SK-N-SH (cell line): ENCODE measurements around the gene ARFGAP1. TPM values are rescaled to one million over a fixed set of nuclear protein-coding genes. Genes with fewer than 3 reads are reported as not detected.
A peak's percentile ranks its signal among the peaks of the same experiment; 100 is the strongest.
"Not testable (repeated sequence)": the region's sequence is repeated elsewhere in the genome, so short reads cannot be mapped to it uniquely, and the experiment has no call there.

Experiments
- CTCF ChIA-PET: fragments of 300-600, 350-600 bp; formaldehyde crosslinking; extraction: SDS; loops from one replicate; lab custom pipeline; 2021; lab: Yijun Ruan, JAX
- POLR2A ChIA-PET: fragments of 350-600 bp; sonication (Branson Sonifier 250); formaldehyde crosslinking; extraction: SDS; loops from one replicate; lab custom pipeline; 2020; ENCODE audit warnings: antibody characterized with exemption, inconsistent platforms; lab: Yijun Ruan, JAX
- DNase-seq: peaks from one replicate; pipeline ENCODE4 v3.0.0; 2012
- H2AFZ ChIP-seq: fragments of 200-600 bp; sonication (generic); 2 replicates; pipeline ENCODE4 v1.8.1; 2016; ENCODE audit warnings: antibody characterized with exemption, mild to moderate bottlenecking, low read depth
- H3F3A ChIP-seq: fragments of 200-600 bp; sonication (generic); replicated peaks from 2 replicates; pipeline ENCODE3; 2016; ENCODE audit warnings: antibody characterized with exemption, mild to moderate bottlenecking; ENCODE audit not compliant: insufficient read depth
- H3K27ac ChIP-seq, 2 experiments: fragments of 200-500 bp in 1 of 2; fragments of 200-600 bp in 1 of 2; sonication (Bioruptor generic) in 1 of 2; sonication (generic), shearing (Covaris generic) in 1 of 2; 2 replicates each; pipeline versions ENCODE4 v1.5.1 to v1.6.1; 2014 to 2016; ENCODE audit warnings: low read depth in 2 of 2, inconsistent platforms in 1 of 2, low read length in 1 of 2, mild to moderate bottlenecking in 1 of 2, mixed read lengths in 1 of 2
- H3K27me3 ChIP-seq: fragments of 200-600 bp; sonication (generic), shearing (Covaris generic); 2 replicates; pipeline ENCODE4 v1.6.1; 2016; ENCODE audit warnings: mixed run types; ENCODE audit not compliant: insufficient read depth
- H3K36me3 ChIP-seq, 2 experiments: fragments of 200-500 bp in 1 of 2; fragments of 200-600 bp in 1 of 2; sonication (Bioruptor generic) in 1 of 2; sonication (generic) in 1 of 2; replicated peaks in 1 of 2; 2 replicates each; pipeline versions ENCODE3 to v1.5.1; 2014 to 2016; ENCODE audit warnings: low read length in 1 of 2, mild to moderate bottlenecking in 1 of 2; ENCODE audit not compliant: insufficient read depth in 2 of 2, control insufficient read depth in 1 of 2
- H3K4me1 ChIP-seq, 2 experiments: fragments of 200-500 bp in 1 of 2; fragments of 200-600 bp in 1 of 2; sonication (Bioruptor generic) in 1 of 2; sonication (generic), shearing (Covaris generic) in 1 of 2; 2 replicates each; pipeline versions ENCODE4 v1.5.1 to v1.6.1; 2014 to 2016; ENCODE audit warnings: low read depth in 1 of 2, low read length in 1 of 2, mixed run types in 1 of 2; ENCODE audit not compliant: insufficient read depth in 2 of 2, control insufficient read depth in 1 of 2
- H3K4me2 ChIP-seq: fragments of 200-600 bp; sonication (generic), shearing (Covaris generic); 2 replicates; pipeline ENCODE4 v1.6.1; 2017; ENCODE audit warnings: mixed run types
- H3K4me3 ChIP-seq, 2 experiments: fragments of 200-500 bp in 1 of 2; fragments of 200-600 bp in 1 of 2; sonication (Bioruptor generic) in 1 of 2; sonication (generic), shearing (Covaris generic) in 1 of 2; 2 replicates each; pipeline versions ENCODE4 v1.5.1 to v1.8.1; 2014 to 2016; ENCODE audit warnings: low read depth in 2 of 2, inconsistent platforms in 1 of 2, low read length in 1 of 2, mild to moderate bottlenecking in 1 of 2, mixed read lengths in 1 of 2, moderate library complexity in 1 of 2
- H3K79me2 ChIP-seq: fragments of 200-600 bp; sonication (generic); 2 replicates; pipeline ENCODE4 v1.8.1; 2017; ENCODE audit warnings: mild to moderate bottlenecking; ENCODE audit not compliant: insufficient read depth
- H3K9ac ChIP-seq: fragments of 200-600 bp; sonication (generic); 2 replicates; pipeline ENCODE4 v1.6.1; 2017; ENCODE audit warnings: mixed run types
- H3K9me2 ChIP-seq: fragments of 200-600 bp; sonication (generic); 2 replicates; pipeline ENCODE4 v1.6.1; 2017; ENCODE audit warnings: mixed run types
- H3K9me3 ChIP-seq: fragments of 200-600 bp; sonication (generic); 2 replicates; pipeline ENCODE4 v1.6.1; 2017; ENCODE audit warnings: mixed run types, mild to moderate bottlenecking, moderate library complexity
- H4K20me1 ChIP-seq: fragments of 200-600 bp; sonication (generic); 2 replicates; pipeline ENCODE4 v1.6.1; 2017; ENCODE audit warnings: mild to moderate bottlenecking, mixed run types; ENCODE audit not compliant: insufficient read depth
- CHD2 ChIP-seq: fragments of 150-350 bp; IDR thresholded peaks from 2 replicates; pipeline ENCODE4 v1.6.1; 2018; ENCODE audit warnings: low read length; ENCODE audit not compliant: partially characterized antibody
- FOXM1 ChIP-seq: IDR thresholded peaks from 2 replicates; pipeline ENCODE4 v1.4.0; 2012; ENCODE audit warnings: low read depth, mild to moderate bottlenecking
- GABPA ChIP-seq: IDR thresholded peaks from 2 replicates; pipeline ENCODE4 v1.4.0; 2012; ENCODE audit warnings: low read depth, mild to moderate bottlenecking
- IRF3 ChIP-seq: fragments of 150-350 bp; IDR thresholded peaks from 2 replicates; pipeline ENCODE4 v1.6.1; 2016; ENCODE audit warnings: mild to moderate bottlenecking, low read depth, low read length
- MEF2A ChIP-seq: IDR thresholded peaks from 2 replicates; pipeline ENCODE4 v1.4.0; 2012; ENCODE audit warnings: low read depth, borderline replicate concordance
- PBX3 ChIP-seq: IDR thresholded peaks from 2 replicates; pipeline ENCODE4; 2012
- POLR2AphosphoS5 ChIP-seq: IDR thresholded peaks from 2 replicates; pipeline ENCODE4 v1.6.1; 2012; ENCODE audit warnings: low read depth, low read length
- SMC3 ChIP-seq: IDR thresholded peaks from 2 replicates; pipeline ENCODE4 v1.6.1; 2012; ENCODE audit warnings: low read depth, low read length, improper control_type of control experiment
- USF2 ChIP-seq: fragments of 150-350 bp; IDR thresholded peaks from 2 replicates; pipeline ENCODE4 v1.6.1; 2017; ENCODE audit warnings: antibody characterized with exemption, low read length, low read depth, borderline replicate concordance
- YY1 ChIP-seq: IDR thresholded peaks from 2 replicates; pipeline ENCODE4 v1.4.0; 2012; ENCODE audit warnings: low read depth, mild to moderate bottlenecking
- WGBS: methylation state at CpG from one replicate; pipeline ENCODE4 v1.1.6; 2017; ENCODE audit warnings: low lambda C conversion rate; 5-methylcytosine and 5-hydroxymethylcytosine counted together
- polyA plus RNA-seq, 3 experiments: library from polyadenylated mRNA; depleted of rRNA; stranded (reverse); fragments of >200 nt; gene quantifications; 2 replicates each; pipeline ENCODE4 v1.2.3, GENCODE V29; 2012

The ARFGAP1 gene
- polyA plus RNA-seq, 1 of the 3 experiments (the other 2 are of a cell fraction) = 72.7 TPM

- WGBS = 65% methylated on average over 8 of the region's 8 CpGs
- Histone ChIP-seq H3F3A (no peaks in the 10 kb centered on the region), H3K4me3 (no peak overlapping the region), H3K27ac (no peak overlapping the region), H3K27me3 (no peaks in the 10 kb centered on the region), H4K20me1 (no peaks in the 10 kb centered on the region), H3K4me1 (peaks cover 0 to 3% of the 10 kb centered on the region in 2 experiments; a peak in 1 of 4 replicates), H3K79me2 (no peaks in the 10 kb centered on the region), H3K9me3 (no peaks in the 10 kb centered on the region), H3K36me3 (no peaks in the 10 kb centered on the region), H2AFZ (no peak overlapping the region), H3K9ac (no peak overlapping the region), H3K9me2 (no peaks in the 10 kb centered on the region), H3K4me2 (no peak overlapping the region)
- TF ChIP-seq IRF3 = no peak
- TF ChIP-seq CHD2 = no peak
- TF ChIP-seq GABPA = no peak
- TF ChIP-seq MEF2A = no peak
- CTCF ChIA-PET = interaction anchor here (1.0 to 4.9 kb wide), 4 partner anchors 25 to 152 kb away, joined by 3 to 29 read pairs (median 12); no protein-coding TSS in a partner anchor
- DNase-seq = no peak
- POLR2A ChIA-PET = no interaction called here
These were observed 61.7 kb downstream of the ARFGAP1 start for GRCh38 chr20:63334356-63334755.

- 68% methylated on average over 7 of the region's 9 CpGs for WGBS
- not testable (repeated sequence) for DNase-seq, H3K27ac ChIP-seq, H3K9ac ChIP-seq, H2AFZ ChIP-seq, H3K9me2 ChIP-seq, H3K4me1 ChIP-seq, H3K27me3 ChIP-seq, H3K9me3 ChIP-seq, H3K4me2 ChIP-seq
- CTCF ChIA-PET = interaction anchor here (1.7 to 4.9 kb wide), 3 partner anchors 26 to 112 kb away, joined by 4 to 29 read pairs (median 20); no protein-coding TSS in a partner anchor
- TF ChIP-seq YY1 = peak; percentile 45; the same call in 1 of the 2 replicates
- TF ChIP-seq, all 33 proteins: peak for 1; not testable (repeated sequence) for 32
- H3F3A ChIP-seq, H3K36me3 ChIP-seq, H3K4me3 ChIP-seq, H3K79me2 ChIP-seq, POLR2A ChIA-PET, H4K20me1 ChIP-seq: not testable (repeated sequence)
These were observed 62.4 kb downstream of the ARFGAP1 start for GRCh38 chr20:63335060-63335459.

GRCh38 chr20:63335711-63336110 is 63.1 kb downstream of the ARFGAP1 start:
- TF ChIP-seq SMC3 = no peak
- TF ChIP-seq FOXM1 = no peak
- no peak for TF ChIP-seq POLR2AphosphoS5
- TF ChIP-seq USF2 = no peak
- TF ChIP-seq PBX3 = no peak
- H4K20me1 ChIP-seq = no peaks in the 10 kb centered on the region
- ChIA-PET CTCF (interaction anchor here (4.9 kb wide), 1 partner anchor 26 kb away, joined by 29 read pairs; no protein-coding TSS in a partner anchor), POLR2A (no interaction called here)
- H3K4me3 ChIP-seq = no peak overlapping the region
- no peak overlapping the region for H3K27ac ChIP-seq
- no peaks in the 10 kb centered on the region for H3F3A ChIP-seq
- H3K9me2 ChIP-seq = no peaks in the 10 kb centered on the region
- no peak overlapping the region for H3K9ac ChIP-seq
- peaks cover 0 to 2% of the 10 kb centered on the region in 2 experiments; a peak in 1 of 4 replicates for H3K4me1 ChIP-seq
- 54% methylated on average over 7 of the region's 9 CpGs for WGBS
- H3K9me3 ChIP-seq = no peaks in the 10 kb centered on the region
- no peaks in the 10 kb centered on the region for H3K36me3 ChIP-seq
- no peak overlapping the region for H3K4me2 ChIP-seq
- no peak for DNase-seq
- no peaks in the 10 kb centered on the region for H3K27me3 ChIP-seq
- no peaks in the 10 kb centered on the region for H3K79me2 ChIP-seq
- no peak overlapping the region for H2AFZ ChIP-seq
